GM21367 (cell line): ENCODE results near the gene SMPD4.
"Not testable (repeated sequence)": the region's sequence is repeated elsewhere in the genome, so short reads cannot be mapped to it uniquely, and the experiment has no call there.

ENCODE experiments used
- ATAC-seq: cut with Tn5 transposase; IDR thresholded peaks from one replicate; pipeline ENCODE4 v1.9.1; 2021; ENCODE audit not compliant: unreplicated experiment

SMPD4 gene

GRCh38 chr2:130141645-130142370, 39.6 kb downstream of the SMPD4 start:
- ATAC-seq: not testable (repeated sequence)

- ATAC-seq: not testable (repeated sequence)
Observed at GRCh38 chr2:130141002-130141401, 40.4 kb downstream of the SMPD4 start.

- not testable (repeated sequence) for ATAC-seq
Observed at GRCh38 chr2:130140516-130140915, 40.9 kb downstream of the SMPD4 start.

- not testable (repeated sequence) for ATAC-seq
Observed at GRCh38 chr2:130139331-130140280, 41.8 kb downstream of the SMPD4 start.

- not testable (repeated sequence) for ATAC-seq
Observed at GRCh38 chr2:130138841-130139251, 42.6 kb downstream of the SMPD4 start.

- not testable (repeated sequence) for ATAC-seq
Observed at GRCh38 chr2:130138326-130138725, 43.1 kb downstream of the SMPD4 start.

- ATAC-seq: not testable (repeated sequence)
Observed at GRCh38 chr2:130137118-130137517, 44.3 kb downstream of the SMPD4 start.

GRCh38 chr2:130136546-130136945, 44.9 kb downstream of the SMPD4 start:
- not testable (repeated sequence) for ATAC-seq

GRCh38 chr2:130135692-130136541, 45.5 kb downstream of the SMPD4 start:
- ATAC-seq: no peak

- ATAC-seq: not testable (repeated sequence)
Observed at GRCh38 chr2:130129120-130129829, 52.1 kb downstream of the SMPD4 start, which contains the start of gene POTEF. Gene POTEF (minus strand): TSS chr2:130129222. CDS start chr2:130120515, 8,707 bp downstream.

- ATAC-seq: not testable (repeated sequence)
Observed at GRCh38 chr2:130128464-130128863, 52.9 kb downstream of the SMPD4 start.

- ATAC-seq: not testable (repeated sequence)
Observed at GRCh38 chr2:130127726-130128125, 53.7 kb downstream of the SMPD4 start.

GRCh38 chr2:130120924-130121323, 60.5 kb downstream of the SMPD4 start:
- ATAC-seq: not testable (repeated sequence)

- not testable (repeated sequence) for ATAC-seq
Observed at GRCh38 chr2:130102597-130103363, 78.6 kb downstream of the SMPD4 start.
